Astrocyte (in vitro differentiated cells and primary cell): Measurements from ENCODE around the gene GTF2IRD1. TPM values are rescaled to one million over a fixed set of nuclear protein-coding genes. Genes with fewer than 3 reads are reported as not detected.
A peak's percentile ranks its signal among the peaks of the same experiment; 100 is the strongest.

Source experiments
- DNase-seq: peaks from one replicate; pipeline ENCODE4 v3.0.0-alpha.2; 2010; ENCODE audit warnings: low read depth
- FAIRE-seq: peaks from 2 replicates; lab custom pipeline; 2011; peaks lifted over from hg19 to GRCh38; lab: Jason Lieb, UNC
- H2AFZ ChIP-seq: 2 replicates; pipeline ENCODE4 v1.6.0; 2012; ENCODE audit warnings: low read depth, low read length, inconsistent platforms
- H3K27ac ChIP-seq: 2 replicates; pipeline ENCODE4 v1.5.1; 2011; ENCODE audit warnings: low read depth, low read length, inconsistent platforms
- H3K27me3 ChIP-seq: 2 replicates; pipeline ENCODE4 v1.6.0; 2011; ENCODE audit warnings: low read length, inconsistent platforms; ENCODE audit not compliant: insufficient read depth
- H3K36me3 ChIP-seq: 2 replicates; pipeline ENCODE4 v1.5.1; 2011; ENCODE audit warnings: low read length, inconsistent platforms; ENCODE audit not compliant: insufficient read depth
- H3K4me1 ChIP-seq: 2 replicates; pipeline ENCODE4 v1.5.1; 2011; ENCODE audit warnings: low read length, inconsistent platforms; ENCODE audit not compliant: insufficient read depth
- H3K4me2 ChIP-seq: 2 replicates; pipeline ENCODE4 v1.6.0; 2012; ENCODE audit warnings: low read length, inconsistent platforms
- H3K4me3 ChIP-seq: 2 replicates; pipeline ENCODE4 v1.5.1; 2011; ENCODE audit warnings: low read depth, mild to moderate bottlenecking, low read length, inconsistent platforms; ENCODE audit not compliant: insufficient read depth
- H3K79me2 ChIP-seq: 2 replicates; pipeline ENCODE4 v1.6.0; 2012; ENCODE audit warnings: mild to moderate bottlenecking, low read length, inconsistent platforms; ENCODE audit not compliant: insufficient read depth
- H3K9ac ChIP-seq: 2 replicates; pipeline ENCODE4 v1.6.0; 2012; ENCODE audit warnings: mild to moderate bottlenecking, low read length, inconsistent platforms
- H3K9me3 ChIP-seq: 2 replicates; pipeline ENCODE4 v1.5.1; 2012; ENCODE audit warnings: low read depth, mild to moderate bottlenecking, low read length, inconsistent platforms; ENCODE audit not compliant: insufficient read depth
- H4K20me1 ChIP-seq: 2 replicates; pipeline ENCODE4 v1.6.0; 2012; ENCODE audit warnings: low read length, inconsistent platforms; ENCODE audit not compliant: insufficient read depth
- H3K27ac Mint-ChIP-seq: one replicate; pipeline ENCODE4 v1.8.0; 2021; ENCODE audit warnings: mild to moderate bottlenecking, mixed read lengths; ENCODE audit not compliant: unreplicated experiment
- H3K27me3 Mint-ChIP-seq: one replicate; pipeline ENCODE4 v1.8.0; 2021; ENCODE audit warnings: low read depth, mixed read lengths; ENCODE audit not compliant: unreplicated experiment
- H3K36me3 Mint-ChIP-seq: one replicate; pipeline ENCODE4 v1.8.0; 2021; ENCODE audit warnings: low read depth, mixed read lengths; ENCODE audit not compliant: unreplicated experiment
- H3K4me1 Mint-ChIP-seq: one replicate; pipeline ENCODE4 v1.8.0; 2021; ENCODE audit warnings: low read depth, mixed read lengths; ENCODE audit not compliant: unreplicated experiment
- H3K4me3 Mint-ChIP-seq: one replicate; pipeline ENCODE4 v1.8.0; 2021; ENCODE audit warnings: mild to moderate bottlenecking, moderate library complexity, mixed read lengths; ENCODE audit not compliant: unreplicated experiment
- H3K9me3 Mint-ChIP-seq: one replicate; pipeline ENCODE4 v1.8.0; 2021; ENCODE audit warnings: mild to moderate bottlenecking, mixed read lengths; ENCODE audit not compliant: unreplicated experiment
- EZH2 ChIP-seq: IDR thresholded peaks from 2 replicates; pipeline ENCODE4 v1.6.1; 2012; ENCODE audit warnings: mild to moderate bottlenecking, low read length, inconsistent platforms; ENCODE audit not compliant: insufficient read depth
- total RNA-seq: library from RNA; stranded (reverse); gene quantifications from 2 replicates; pipeline ENCODE4 v1.2.1, GENCODE V29; 2021
- TF ChIP-seq, protein P1 (sequence below): IDR thresholded peaks from 2 replicates; pipeline ENCODE4 v1.5.1; 2011; ENCODE audit warnings: low read depth, mild to moderate bottlenecking, inconsistent platforms, low read length, moderate library complexity; ENCODE audit not compliant: insufficient read depth

GTF2IRD1 gene
- total RNA-seq, 1 donor from 2014 or later, result 19.3 TPM

DNA sequence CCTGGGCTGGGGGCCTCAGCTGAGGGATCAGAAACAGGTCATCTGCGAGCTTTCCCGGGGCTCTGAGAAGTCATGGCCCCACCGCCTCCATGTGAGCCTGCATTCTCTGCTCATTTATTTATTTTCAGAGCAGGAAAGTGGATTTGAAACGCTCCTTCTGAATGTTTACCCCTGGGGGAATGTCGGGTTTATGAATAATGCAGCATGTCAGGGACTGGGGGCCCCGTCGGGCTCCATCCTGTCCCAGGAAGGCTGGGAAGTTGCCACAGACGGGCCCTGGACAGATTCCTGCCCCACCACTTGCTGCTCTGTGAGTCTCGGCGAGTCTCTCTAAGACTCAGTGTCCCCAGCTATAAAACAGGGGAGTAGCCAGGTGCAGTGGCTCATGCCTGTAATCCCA, 11.9 kb upstream of the GTF2IRD1 start:
- TF ChIP-seq, protein P1, sequence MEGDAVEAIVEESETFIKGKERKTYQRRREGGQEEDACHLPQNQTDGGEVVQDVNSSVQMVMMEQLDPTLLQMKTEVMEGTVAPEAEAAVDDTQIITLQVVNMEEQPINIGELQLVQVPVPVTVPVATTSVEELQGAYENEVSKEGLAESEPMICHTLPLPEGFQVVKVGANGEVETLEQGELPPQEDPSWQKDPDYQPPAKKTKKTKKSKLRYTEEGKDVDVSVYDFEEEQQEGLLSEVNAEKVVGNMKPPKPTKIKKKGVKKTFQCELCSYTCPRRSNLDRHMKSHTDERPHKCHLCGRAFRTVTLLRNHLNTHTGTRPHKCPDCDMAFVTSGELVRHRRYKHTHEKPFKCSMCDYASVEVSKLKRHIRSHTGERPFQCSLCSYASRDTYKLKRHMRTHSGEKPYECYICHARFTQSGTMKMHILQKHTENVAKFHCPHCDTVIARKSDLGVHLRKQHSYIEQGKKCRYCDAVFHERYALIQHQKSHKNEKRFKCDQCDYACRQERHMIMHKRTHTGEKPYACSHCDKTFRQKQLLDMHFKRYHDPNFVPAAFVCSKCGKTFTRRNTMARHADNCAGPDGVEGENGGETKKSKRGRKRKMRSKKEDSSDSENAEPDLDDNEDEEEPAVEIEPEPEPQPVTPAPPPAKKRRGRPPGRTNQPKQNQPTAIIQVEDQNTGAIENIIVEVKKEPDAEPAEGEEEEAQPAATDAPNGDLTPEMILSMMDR, result no peak
- no peak for TF ChIP-seq EZH2
- H3K4me2 ChIP-seq, result no peak overlapping the region
- Mint-ChIP-seq H3K4me3 (no peak overlapping the region), H3K9me3 (peaks cover 4% of the 10 kb centered on the region), H3K4me1 (no peaks in the 10 kb centered on the region), H3K36me3 (no peaks in the 10 kb centered on the region), H3K27me3 (peaks cover 7% of the 10 kb centered on the region), H3K27ac (no peak overlapping the region)
- no peak overlapping the region for H3K9ac ChIP-seq
- DNase-seq, result no peak
- no peaks in the 10 kb centered on the region for H3K36me3 ChIP-seq
- H3K4me3 ChIP-seq, result no peak overlapping the region
- no peaks in the 10 kb centered on the region for H3K9me3 ChIP-seq
- no peak overlapping the region for H3K27ac ChIP-seq
- no peaks in the 10 kb centered on the region for H3K79me2 ChIP-seq
- H3K4me1 ChIP-seq, result no peaks in the 10 kb centered on the region
- no peaks in the 10 kb centered on the region for H4K20me1 ChIP-seq
- FAIRE-seq, result no peak
- no peaks in the 10 kb centered on the region for H3K27me3 ChIP-seq
- H2AFZ ChIP-seq, result no peak overlapping the region

DNA sequence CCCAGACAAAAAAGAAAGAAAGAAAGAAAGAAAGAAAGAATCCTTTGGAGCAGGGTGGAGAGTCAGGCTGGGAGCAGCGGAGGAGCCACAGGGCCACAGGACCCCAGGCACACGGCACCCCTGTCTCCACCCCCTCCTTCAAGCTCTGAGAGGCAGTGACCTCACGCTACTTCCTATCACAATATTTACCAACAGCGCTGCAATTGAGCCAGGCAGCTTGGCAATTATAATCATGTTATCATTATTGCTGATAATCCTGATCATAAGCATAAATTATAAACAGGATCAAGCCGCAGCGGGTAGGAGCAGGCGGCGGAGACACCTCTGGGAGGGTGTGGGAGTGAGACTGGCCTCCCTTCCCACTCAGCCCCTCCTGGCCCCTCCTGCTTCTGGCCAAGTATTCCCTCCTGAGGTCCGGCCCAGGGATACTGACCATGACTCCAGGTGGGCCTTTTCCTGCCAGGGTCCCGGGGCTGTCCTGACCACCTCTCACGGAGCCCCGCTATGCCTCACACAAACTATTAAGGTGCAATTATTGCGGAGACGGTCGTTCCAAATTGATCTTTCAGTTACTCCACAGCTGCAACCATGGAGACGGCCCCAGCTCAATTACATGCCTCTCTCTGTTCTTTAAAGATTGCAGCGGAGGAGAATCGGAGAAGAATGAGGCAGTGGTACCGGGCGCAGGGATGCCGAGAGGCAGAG, 10.0 kb upstream of the GTF2IRD1 start:
- H3K27me3 ChIP-seq, result no peaks in the 10 kb centered on the region
- DNase-seq (no peak), FAIRE-seq (no peak)
- H3K27me3 Mint-ChIP-seq, result peaks cover 10% of the 10 kb centered on the region
- H3K4me2 ChIP-seq, result no peak overlapping the region
- H3K4me1 ChIP-seq, result no peaks in the 10 kb centered on the region
- no peaks in the 10 kb centered on the region for H3K79me2 ChIP-seq
- H3K4me3 ChIP-seq, result no peak overlapping the region
- no peaks in the 10 kb centered on the region for H4K20me1 ChIP-seq
- H3K27ac ChIP-seq, result no peak overlapping the region
- no peaks in the 10 kb centered on the region for H3K9me3 Mint-ChIP-seq
- no peak overlapping the region for H3K4me3 Mint-ChIP-seq
- no peak overlapping the region for H3K27ac Mint-ChIP-seq
- TF ChIP-seq, protein P1, result no peak
- TF ChIP-seq EZH2, result no peak
- no peaks in the 10 kb centered on the region for H3K36me3 ChIP-seq
- H3K9me3 ChIP-seq, result no peaks in the 10 kb centered on the region
- H3K9ac ChIP-seq, result no peak overlapping the region
- H2AFZ ChIP-seq, result peak overlapping the region; percentile 52
- H3K4me1 Mint-ChIP-seq, result no peaks in the 10 kb centered on the region
- no peaks in the 10 kb centered on the region for H3K36me3 Mint-ChIP-seq

DNA sequence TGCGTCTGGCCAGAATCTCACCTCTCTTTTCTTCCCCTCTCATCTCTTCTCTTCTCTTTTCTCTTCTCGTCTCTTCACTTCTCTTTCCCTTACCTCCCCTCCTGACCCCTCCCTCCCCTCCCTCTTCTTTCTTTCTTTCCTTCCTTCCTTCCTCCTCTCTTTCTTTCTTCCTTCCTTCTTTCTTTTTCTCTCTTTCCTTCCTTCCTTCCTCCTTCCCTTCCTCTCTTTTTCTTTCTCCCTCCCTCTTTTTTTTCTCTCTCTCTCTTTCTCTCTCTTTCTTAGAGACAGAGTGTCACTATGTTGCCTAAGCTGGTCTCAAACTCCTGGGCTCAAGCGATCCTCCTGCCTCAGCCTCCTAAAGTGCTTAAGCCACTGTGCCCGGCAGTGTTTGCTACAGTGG, 4.6 kb upstream of the GTF2IRD1 start:
- TF ChIP-seq, protein P1, result no peak
- no peak for TF ChIP-seq EZH2

More for the DNA sequence above, 4.6 kb upstream of the GTF2IRD1 start:
- Histone ChIP-seq H3K4me3 (no peak overlapping the region), H3K79me2 (peaks cover 6% of the 10 kb centered on the region), H3K27ac (no peak overlapping the region), H4K20me1 (no peaks in the 10 kb centered on the region), H3K9me3 (no peaks in the 10 kb centered on the region), H3K9ac (no peak overlapping the region), H3K27me3 (no peaks in the 10 kb centered on the region), H3K36me3 (no peaks in the 10 kb centered on the region), H3K4me2 (no peak overlapping the region), H3K4me1 (peaks cover 5% of the 10 kb centered on the region), H2AFZ (no peak overlapping the region)
- H3K27me3 Mint-ChIP-seq, result peaks cover 10% of the 10 kb centered on the region
- no peaks in the 10 kb centered on the region for H3K4me1 Mint-ChIP-seq
- H3K4me3 Mint-ChIP-seq, result no peak overlapping the region
- FAIRE-seq (no peak), DNase-seq (no peak)
- H3K9me3 Mint-ChIP-seq, result no peaks in the 10 kb centered on the region
- no peaks in the 10 kb centered on the region for H3K36me3 Mint-ChIP-seq
- no peak overlapping the region for H3K27ac Mint-ChIP-seq
